Ovary (tissue), 9 donors: ENCODE measurements around the gene ROBO2. TPM values are rescaled to one million over a fixed set of nuclear protein-coding genes. Genes with fewer than 3 reads are reported as not detected.

ENCODE experiments used
- DNase-seq, 5 donors: peaks; one replicate each; pipeline ENCODE4 v3.0.0-alpha.2; 2019 to 2020
- H3K27ac ChIP-seq, 2 donors: fragments of 200-600 bp; one replicate each; pipeline versions ENCODE4 v1.5.1 to v1.8.0; 2019 to 2022
- H3K27me3 ChIP-seq: fragments of 200-600 bp; one replicate; pipeline ENCODE4 v1.8.0; 2022
- H3K36me3 ChIP-seq: fragments of 200-600 bp; sonication (generic); one replicate; pipeline ENCODE4 v1.5.1; 2019
- H3K4me1 ChIP-seq: one replicate; pipeline ENCODE4 v1.8.1; 2013; ENCODE audit warnings: mild to moderate bottlenecking, moderate library complexity; ENCODE audit not compliant: insufficient read depth
- H3K4me3 ChIP-seq: fragments of 200-600 bp; sonication (generic); one replicate; pipeline ENCODE4 v1.5.1; 2017
- H3K9me3 ChIP-seq, 2 donors: fragments of 200-600 bp in 1 of 2; sonication (generic) in 1 of 2; one replicate each; pipeline versions ENCODE4 v1.5.1 to v1.8.1; 2013 to 2019; ENCODE audit warnings: mild to moderate bottlenecking in 1 of 2, moderate library complexity in 1 of 2
- EP300 ChIP-seq: sonication (generic); formaldehyde crosslinking; IDR thresholded peaks from one replicate; pipeline ENCODE4 v1.6.1; 2017; ENCODE audit warnings: antibody characterized with exemption
- POLR2A ChIP-seq: fragments of 450-650 bp; IDR thresholded peaks from one replicate; pipeline ENCODE4 v1.6.1; 2017; ENCODE audit warnings: antibody characterized with exemption, mild to moderate bottlenecking, moderate library complexity
- WGBS, 3 donors: extraction: QIAGEN DNeasy Blood & Tissue Kit in 1 of 3; methylation state at CpG; one replicate each; pipeline versions ENCODE4 v1.1.5 to v1.1.7; 2013 to 2017; 5-methylcytosine and 5-hydroxymethylcytosine counted together
- intact Hi-C, 4 donors: fragments of 100-400 bp; cut with DNase I; formaldehyde crosslinking; loops; one replicate each; pipeline versions ENCODE4 v1.11.0 to v1.15.1; 2022 to 2023
- polyA plus RNA-seq, 2 donors: library from polyadenylated mRNA; stranded (reverse); fragments of 200-250 nt in 1 of 2; fragments of 350-450 nt in 1 of 2; fragmentation: Illumina TruSeq in 1 of 2; extraction: RNeasy Lipid Tissue Mini Kit (QIAGEN cat#74804) in 1 of 2; gene quantifications; one replicate each; pipeline ENCODE4 v1.2.3, GENCODE V29; 2013 to 2014
- small RNA-seq: library from RNA; depleted of rRNA; stranded (forward); fragments of <200 nt; gene quantifications from one replicate; pipeline ENCODE3, GENCODE V24; 2016
- total RNA-seq, 7 donors: library from RNA; depleted of rRNA in 2 of 7; stranded (reverse); fragments of >200 nt in 2 of 7; fragmentation: NEBNext Ultra II Directional in 3 of 7; extraction: Animal tissue kit (Norgen Biotek cat#: 25700) in 3 of 7; gene quantifications; one replicate each; pipeline versions ENCODE4 v1.1.0 to v1.2.4, GENCODE V29; 2016 to 2023
- TF ChIP-seq, protein P1 (sequence below), 3 donors: fragments of 450-650 bp in 2 of 3; fragments of 200-600 bp in 1 of 3; IDR thresholded peaks; one replicate each; pipeline versions ENCODE4 v1.5.1 to v1.8.0; 2016 to 2022; ENCODE audit warnings: antibody characterized with exemption in 3 of 3, mild to moderate bottlenecking in 1 of 3
- donor health status: DM: no; HTN: no; CAD: no; lungs with moderate emphysema.
- donor health status: DM: no; HTN: no; CAD: no.
- donor health status: Bipolar disorder and iron deficiency.
- donor health status: DM: yes; HTN: yes; CAD: no.
- donor health status: DM: no; HTN: no; CAD: no.
- donor health status: DM: yes; HTN: yes; CAD: no.

The ROBO2 gene
- total and polyA plus RNA-seq, 9 donors = 3.4 to 14.8 (median 5.6) TPM

GRCh38 chr3:77699125-77699691 is 659.3 kb downstream of the ROBO2 start:
- intact Hi-C loops = no loop called here

More at GRCh38 chr3:77699125-77699691, 659.3 kb downstream of the ROBO2 start:
- DNase-seq = no peak
- Histone ChIP-seq H3K27me3 (no peaks in the 10 kb centered on the region), H3K4me1 (no peaks in the 10 kb centered on the region), H3K36me3 (no peaks in the 10 kb centered on the region), H3K4me3 (no peak overlapping the region), H3K27ac (no peak overlapping the region), H3K9me3 (no peaks in the 10 kb centered on the region)
- 65 to 78% (median 71%) methylated on average over 3 of the region's 3 CpGs for WGBS, 3 donors
- TF ChIP-seq, protein P1, sequence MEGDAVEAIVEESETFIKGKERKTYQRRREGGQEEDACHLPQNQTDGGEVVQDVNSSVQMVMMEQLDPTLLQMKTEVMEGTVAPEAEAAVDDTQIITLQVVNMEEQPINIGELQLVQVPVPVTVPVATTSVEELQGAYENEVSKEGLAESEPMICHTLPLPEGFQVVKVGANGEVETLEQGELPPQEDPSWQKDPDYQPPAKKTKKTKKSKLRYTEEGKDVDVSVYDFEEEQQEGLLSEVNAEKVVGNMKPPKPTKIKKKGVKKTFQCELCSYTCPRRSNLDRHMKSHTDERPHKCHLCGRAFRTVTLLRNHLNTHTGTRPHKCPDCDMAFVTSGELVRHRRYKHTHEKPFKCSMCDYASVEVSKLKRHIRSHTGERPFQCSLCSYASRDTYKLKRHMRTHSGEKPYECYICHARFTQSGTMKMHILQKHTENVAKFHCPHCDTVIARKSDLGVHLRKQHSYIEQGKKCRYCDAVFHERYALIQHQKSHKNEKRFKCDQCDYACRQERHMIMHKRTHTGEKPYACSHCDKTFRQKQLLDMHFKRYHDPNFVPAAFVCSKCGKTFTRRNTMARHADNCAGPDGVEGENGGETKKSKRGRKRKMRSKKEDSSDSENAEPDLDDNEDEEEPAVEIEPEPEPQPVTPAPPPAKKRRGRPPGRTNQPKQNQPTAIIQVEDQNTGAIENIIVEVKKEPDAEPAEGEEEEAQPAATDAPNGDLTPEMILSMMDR (IDR thresholded peaks at IDR 0.05) = no peak
- TF ChIP-seq EP300 (no peak), POLR2A (no peak)

Small RNA genes lying within 50 kb of the gene (small RNA-seq; reads per million reads assigned to genes)
- gene RNU6-386P = not detected
